Activated CD8-positive, alpha-beta memory T cell treated with anti-CD3 and anti-CD28 coated beads, Interleukin-2, amount 50 U/mL, for 1 hour (primary cell): ENCODE results near the gene GNG7.
"Not testable (repeated sequence)": the region's sequence is repeated elsewhere in the genome, so short reads cannot be mapped to it uniquely, and the experiment has no call there.

Experiments used
- DNase-seq: peaks from one replicate; pipeline ENCODE4 v3.0.0-alpha.2; 2020; ENCODE audit errors: extremely low read depth

The GNG7 gene

DNA sequence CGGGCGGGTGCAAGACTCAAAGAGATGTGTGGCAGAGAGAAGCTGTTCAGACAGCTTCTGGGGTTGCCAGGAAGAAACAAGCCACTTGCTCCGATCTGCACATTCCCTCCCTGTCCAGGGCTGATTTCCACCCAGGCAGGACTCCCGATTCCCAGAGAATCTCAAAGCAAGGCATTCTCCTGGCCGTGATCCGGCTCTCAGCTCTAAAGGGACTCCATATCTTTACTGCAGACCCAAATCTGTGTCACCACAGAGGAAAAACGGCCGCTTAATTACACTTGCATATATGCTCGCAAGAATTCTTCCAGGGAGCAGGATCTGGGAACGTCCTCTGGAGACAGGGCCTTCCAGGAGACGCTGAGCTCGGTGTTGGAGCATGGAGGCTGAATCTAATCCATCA, 25.7 kb downstream of the GNG7 start:
- no peak for DNase-seq

DNA sequence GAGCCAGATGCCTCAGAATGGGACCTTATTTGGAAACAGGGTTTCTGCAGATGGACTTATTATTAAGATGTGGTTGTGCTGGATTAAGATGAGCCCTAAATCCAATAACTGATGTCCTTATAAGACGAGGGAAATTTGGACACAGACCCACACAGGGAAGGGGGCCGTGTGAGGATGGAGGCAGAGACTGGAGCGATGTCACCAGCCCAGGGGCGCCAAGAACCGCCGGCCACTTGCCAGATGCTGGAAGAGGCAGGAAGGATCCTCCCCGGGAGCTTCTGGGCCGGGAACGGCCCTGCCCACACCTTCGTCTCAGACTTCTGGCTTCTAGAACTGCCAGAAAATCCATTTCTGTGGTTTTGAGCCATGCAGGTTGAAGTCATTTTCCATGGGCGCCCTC, 26.6 kb downstream of the GNG7 start:
- no peak for DNase-seq

DNA sequence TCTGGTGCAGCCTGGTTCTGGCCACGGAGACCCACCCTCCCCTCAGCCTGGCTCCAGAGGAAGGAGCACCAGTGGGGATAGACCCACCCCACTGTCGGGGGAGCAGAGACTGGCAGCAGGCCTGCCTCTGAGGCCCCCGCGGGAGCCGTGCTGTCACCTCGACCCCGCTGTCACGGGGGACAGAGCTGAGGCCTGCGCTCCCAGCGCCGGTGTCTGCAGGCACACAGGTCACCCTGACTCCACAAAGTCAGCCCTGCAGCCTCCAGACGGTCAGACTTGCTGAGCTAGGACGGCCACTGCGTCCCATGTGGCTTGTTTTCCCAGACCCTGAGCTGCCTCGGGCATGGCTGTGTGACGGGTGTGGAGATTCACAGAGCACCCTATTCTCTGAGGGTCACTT, 32.3 kb downstream of the GNG7 start:
- no peak for DNase-seq

DNA sequence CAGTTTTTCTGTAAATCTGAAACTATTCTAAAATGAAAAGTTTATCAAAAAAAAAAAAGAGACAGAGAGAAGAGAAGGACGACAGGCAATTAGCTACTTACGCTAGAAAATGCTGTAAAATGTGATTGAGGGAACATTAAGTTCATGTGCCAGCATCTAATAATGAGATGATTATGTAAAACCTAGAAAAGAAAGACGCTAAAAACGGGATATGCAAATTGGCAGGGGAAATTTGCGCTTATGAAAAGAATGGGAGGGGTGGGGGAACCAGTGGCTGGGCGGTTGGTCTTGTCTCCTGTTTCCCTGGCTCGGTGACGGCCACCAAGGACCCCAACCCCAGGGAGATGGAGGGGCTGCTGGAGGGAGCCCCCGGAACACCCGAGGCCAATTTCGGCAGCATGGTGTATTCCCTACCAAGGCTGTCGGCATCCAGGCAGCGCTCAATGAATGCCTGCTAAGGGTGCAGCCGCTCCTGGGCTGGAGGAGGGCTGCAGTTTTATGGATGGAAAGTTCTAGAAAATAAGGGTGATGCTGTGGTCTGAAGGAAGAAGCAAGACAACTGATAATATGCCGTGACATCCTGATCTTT, 34.2 kb downstream of the GNG7 start:
- DNase-seq = no peak

DNA sequence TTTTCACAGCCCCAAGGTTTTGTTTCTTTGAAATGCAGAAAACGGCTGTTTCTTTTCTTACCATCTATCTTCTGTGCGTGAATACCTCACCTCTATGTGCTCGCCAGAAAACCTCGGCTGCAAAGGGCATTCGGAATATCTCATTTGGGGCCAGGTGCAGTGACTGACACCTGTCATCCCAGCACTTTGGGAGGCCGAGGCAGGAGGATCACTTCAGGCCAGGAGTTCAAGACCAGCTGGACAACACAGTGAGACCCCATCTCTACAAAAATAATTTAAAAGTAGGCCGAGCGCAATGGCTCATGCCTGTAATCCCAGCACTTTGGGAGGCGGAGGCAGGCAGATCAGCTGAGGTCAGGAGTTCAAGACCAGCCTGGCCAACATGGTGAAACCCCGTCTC, 35.1 kb downstream of the GNG7 start:
- not testable (repeated sequence) for DNase-seq

DNA sequence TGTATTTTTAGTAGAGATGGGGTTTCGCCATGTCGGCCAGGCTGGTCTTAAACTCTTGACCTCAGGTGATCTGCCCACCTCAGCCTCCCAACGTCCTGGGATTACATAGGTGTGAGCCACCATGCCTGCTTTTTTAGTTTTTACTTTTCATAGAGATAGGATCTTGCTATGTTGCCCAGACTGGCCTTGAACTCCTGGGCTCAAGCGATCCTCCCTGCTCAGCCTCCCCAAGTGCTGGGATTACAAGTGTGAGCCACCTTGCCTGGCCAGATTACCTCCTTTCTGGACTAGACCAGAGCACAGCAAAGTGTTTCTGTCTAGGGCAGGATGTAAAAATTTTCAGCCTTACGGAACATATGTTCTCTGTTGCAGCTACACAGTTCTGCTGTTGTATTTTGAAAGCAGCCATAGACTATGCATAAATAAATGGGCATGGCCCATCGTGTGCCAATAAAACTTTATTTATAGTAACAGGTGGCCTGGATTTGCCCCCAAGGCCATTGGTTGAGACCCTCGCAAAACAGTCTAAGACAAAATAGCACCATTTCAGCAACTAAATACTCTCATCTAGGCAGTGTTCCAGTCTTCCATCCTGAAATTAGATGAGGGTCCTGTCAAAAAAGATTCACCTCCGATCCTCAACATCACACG, 36.0 kb downstream of the GNG7 start:
- no peak for DNase-seq

DNA sequence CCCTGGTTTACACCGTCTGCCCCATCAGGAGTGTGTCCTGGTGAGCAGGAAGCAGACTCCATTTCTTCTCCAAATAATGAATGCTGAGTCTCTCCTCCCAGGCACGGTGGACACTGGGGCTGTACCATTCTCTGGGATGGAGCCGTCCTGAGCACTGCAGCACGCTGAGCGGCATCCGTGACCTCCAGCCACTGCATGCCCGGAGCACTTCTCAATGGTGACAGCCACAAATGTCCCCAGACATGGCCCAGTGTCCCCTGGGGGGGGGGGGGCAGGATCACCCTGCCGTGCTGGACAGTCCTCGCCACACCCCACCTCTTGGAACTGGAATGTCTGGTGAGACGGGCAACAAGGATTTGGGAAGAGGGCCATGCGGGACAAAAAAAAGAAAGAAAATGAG, 37.4 kb downstream of the GNG7 start:
- DNase-seq = no peak

DNA sequence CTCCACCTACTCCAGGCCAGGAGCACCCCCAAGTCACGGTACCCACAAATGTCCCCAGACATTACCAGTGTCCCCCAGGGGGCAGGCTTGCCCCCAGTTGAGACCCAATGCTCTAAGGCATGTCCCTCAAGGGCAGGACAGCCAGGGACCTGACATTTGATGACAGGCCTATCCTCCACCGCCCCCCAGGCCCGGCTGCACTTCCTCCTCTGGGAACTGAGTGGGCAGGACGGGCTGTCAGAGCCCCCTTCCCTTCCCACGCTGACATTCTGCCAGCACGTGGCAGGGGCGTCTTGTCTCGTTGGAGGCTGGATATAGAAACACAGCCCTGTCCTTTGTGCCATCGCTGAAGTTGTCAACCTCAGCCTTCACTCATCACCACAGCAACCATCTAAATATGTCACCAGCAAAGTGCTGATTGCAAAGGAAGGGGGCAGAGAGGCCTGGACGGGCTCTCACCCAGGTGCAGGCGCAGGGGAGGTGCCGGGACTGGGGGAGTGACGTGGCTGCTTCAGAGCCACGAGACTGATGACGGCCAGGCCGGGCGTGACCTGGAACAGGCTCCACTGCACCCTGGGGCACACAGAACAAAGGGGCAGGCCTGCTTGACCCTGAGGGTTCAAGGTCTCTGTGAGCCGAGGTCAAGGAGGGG, 38.4 kb downstream of the GNG7 start:
- DNase-seq = no peak

DNA sequence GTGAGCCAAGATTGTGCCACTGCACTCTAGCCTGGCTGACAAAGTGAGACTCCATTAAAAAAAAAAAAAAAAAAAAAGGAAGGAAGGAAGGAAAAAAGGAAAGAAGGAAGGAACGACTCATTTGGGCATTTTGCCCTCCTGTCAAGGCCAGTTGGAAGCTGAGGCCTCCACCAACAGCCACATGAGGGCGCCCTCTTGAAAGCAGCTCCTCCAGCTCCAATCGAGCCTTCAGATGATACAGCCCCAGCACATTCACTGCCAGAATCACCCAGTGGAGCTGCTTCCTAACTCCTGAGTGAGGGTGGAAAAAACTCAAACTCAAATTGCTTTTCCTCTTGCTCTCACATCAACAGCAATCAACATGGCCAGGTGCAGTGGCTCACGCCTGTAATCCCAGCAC, 40.9 kb downstream of the GNG7 start:
- no peak for DNase-seq

DNA sequence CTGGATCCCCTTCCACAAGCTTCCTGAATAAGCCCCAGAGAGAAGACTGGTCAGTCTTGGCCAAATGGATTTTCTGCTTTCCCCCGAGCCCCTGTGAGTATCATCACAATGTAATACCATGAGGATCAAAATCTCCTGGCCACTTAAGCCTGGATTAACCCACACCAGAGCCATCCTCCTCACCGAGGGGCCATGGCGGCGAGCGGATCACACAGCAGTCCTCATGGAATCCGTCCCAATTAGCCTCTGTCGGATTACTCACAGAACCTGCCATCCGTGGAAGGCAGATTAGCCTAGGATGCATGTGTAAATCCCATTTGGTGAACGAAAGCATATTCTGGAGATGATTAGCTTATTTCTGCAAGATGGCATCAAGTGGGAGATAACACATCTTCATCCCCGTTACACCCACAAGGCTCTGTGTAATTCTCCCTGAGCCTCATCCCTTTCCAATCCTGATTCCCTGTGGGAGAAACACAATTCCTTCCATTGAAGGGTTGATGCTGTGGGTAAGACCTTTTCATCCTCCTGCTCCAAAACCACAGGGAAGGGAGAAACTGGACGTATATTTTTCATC, 42.5 kb downstream of the GNG7 start:
- DNase-seq = no peak

DNA sequence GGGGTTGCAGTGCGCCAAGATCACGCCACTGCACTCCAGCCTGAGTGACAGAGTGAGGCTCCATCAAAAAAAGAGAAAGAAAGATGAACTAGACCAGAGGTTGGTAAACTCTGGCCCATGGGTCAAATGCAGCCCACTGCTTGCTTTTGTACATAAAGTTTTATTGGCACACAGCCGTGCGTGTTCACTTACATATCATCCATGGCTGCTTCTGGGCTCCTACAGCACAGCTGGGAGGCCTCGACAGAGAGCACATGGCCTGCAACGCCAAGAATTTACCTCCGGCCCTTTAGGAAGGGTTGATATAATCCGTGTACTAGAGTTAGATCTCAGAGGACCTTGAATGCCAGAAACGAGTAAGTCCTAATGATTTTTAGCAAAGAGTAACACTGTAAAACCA, 46.0 kb downstream of the GNG7 start:
- no peak for DNase-seq

DNA sequence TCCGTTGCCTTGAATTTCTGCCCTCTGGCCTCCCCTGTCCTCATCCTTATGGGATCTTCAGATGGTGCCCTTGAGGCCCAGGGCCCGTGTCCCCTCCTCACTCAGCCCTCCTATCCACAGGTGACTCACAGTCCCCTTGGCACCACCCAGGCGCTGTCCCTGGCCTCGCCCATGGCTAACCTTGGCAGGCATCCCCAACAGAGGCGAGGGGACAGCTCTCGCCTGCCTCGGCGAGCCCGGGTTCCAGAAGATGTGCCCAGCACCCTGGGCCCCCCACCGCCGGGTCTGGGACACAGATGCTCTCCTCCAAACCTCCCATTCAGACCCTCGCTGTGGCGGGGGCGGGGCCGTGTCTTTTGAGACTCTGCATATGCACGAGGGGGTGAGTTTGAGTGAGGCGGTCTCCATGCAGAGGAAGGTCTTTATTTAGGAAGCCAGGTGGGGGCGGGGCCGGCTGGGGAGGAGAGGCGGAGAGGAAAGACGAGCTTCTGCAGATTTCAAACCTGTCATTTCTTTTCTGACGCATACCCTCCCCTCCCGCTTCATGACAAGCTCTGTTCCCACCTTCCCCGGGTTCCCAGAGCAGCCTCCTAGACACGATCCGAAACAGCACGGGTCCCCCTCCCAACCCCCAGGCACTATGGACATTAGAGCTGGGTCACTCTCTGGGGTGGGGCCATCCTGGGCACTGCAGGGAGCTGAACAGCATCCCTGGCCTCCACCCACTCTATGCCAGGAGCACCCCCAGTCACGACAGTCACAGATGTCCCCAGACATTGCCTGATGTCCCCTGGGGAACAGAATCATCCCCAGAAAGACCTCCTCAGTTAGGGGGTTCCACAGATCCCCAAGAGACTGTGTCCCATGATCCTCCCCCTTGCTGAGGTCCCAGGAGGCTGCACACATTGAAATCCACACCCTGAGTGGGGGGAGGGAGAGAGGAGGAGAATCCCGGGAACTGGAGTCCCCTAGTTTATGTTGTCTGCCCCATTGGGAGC, 48.5 kb downstream of the GNG7 start:
- no peak for DNase-seq

DNA sequence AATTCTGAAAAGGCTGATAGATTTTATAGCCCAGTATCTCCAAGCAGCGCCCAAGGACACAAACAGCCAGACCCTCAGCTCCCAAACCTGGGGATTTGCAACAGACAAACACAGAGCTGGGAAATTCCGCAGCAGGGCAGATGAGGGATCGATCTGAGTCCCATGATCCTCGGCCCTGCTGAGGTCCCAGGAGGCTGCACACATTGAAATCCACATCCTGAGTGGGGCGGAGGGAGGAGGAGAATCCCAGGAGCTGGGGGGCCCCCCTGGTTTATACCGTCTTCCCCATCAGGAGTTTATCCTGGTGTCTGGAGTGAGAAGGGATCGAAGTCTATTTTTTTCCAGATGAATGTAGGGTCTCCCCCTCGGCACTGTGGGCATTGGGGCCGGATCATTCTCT, 49.3 kb downstream of the GNG7 start:
- DNase-seq = no peak

DNA sequence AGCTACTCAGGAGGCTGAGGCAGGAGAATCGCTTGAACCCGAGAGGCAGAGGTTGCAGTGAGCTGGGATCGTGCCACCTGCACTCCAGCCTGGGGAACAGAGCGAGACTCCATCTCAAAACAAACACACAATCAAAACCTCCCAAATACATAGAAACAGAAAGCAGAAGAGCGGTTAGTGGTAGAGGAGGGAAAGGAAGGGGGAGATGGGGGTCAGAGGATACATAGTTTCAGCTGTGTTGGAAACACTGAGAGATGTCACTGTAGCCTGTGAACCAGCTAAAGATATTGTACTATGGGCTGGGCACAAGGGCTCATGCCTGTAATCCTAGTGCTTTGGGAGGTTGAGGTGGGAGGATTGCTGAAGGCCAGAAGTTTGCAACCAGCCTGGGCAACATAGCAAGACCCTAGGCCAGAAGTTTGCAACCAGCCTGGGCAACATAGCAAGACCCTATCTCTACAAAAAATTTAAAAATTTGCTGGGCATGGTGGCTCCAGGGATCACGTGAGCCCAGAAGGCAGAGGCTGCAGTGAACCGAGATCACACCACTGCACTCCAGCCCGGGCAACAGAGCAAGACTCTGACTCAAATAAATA, 49.9 kb downstream of the GNG7 start:
- DNase-seq = no peak

DNA sequence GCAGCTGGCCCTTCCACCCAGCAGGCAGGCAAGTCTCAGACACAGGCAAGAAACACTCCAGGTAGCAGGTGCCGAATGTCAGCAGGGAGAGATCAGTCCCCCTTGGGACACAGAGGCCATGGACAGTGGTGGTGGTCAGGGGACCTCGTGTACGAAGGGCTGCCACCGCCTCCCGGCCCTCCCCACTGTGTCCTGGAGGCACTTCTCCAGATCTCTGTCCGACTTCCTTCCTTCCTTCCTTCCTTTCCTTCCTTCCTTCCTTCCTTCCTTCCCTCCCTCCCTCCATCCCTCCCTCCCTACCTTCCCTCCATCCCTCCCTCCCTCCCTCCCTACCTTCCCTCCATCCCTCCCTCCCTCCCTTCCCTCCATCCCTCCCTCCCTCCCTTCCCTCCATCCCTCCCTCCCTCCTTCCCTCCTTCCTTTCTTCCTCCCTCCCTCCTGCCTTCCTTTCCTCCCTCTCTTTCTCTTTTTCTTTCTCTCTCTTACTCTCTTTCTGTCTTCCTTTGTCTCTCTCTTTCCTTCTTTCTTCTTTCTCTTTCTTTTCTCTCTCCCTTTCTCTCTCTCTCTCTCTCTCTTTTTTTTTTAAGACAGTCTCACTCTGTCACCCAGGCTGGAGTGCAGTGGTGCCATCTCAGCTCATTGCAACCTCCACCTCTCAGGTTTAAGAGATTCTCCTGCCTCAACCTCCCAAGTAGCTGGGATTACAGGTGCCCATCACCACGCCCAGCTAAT, 51.3 kb downstream of the GNG7 start:
- not testable (repeated sequence) for DNase-seq

DNA sequence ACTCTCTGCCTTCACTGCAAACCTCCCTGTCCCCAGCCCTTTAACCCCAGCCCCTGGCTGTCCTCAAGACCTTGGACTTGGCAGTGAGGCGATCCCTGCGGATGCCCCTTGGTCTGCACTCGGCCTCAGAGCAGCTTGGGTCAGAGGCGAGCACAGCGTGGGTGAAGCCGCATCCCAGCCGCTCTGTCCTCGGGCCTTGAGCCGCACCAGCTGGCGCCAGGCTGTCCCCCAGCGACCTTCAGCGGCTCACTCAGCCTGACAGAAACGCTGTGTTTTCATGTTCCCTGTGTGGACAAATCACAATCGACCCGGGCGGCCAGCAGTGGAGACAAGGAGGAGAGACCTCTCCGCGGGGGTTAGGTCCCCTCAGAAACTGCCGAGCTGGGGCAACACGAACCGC, 52.0 kb downstream of the GNG7 start:
- DNase-seq = no peak

DNA sequence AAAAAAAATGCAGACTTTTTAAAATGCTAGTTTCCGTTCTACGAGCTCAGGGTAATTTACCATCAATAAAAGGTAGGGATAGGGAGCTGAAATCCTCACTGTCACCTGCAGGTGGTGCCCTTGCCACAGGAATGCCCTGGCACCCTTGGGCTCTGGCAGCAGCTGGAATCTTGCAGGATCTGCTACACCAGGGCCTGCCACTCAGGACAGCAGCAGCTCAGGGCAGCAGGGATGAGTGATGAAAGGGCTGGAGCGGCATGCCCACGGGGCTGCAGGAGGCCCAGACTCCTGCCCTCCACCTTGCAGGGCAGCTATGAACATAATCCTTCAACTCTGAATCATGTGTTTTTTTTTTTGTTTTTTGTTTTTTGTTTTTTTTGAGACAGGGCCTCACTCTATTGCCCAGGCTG, 54.0 kb downstream of the GNG7 start:
- DNase-seq = no peak

DNA sequence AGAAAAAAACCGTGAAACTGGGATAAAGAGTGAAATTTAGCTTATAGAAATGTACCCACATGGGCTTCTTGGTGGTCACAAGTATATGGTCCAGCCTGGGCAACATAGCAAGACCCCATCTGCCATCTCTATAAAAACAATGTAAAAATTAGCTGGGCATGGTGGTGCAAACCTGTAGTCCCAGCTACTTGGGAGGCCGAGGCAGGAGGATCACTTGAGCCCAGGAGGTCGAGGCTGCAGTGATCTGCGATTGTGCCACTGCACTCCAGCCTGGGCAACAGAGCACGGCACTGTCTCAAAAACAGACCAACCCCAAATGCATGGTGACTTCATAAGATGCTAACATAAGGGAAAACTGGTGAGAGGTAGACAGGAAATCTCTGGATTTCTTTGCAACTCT, 54.4 kb downstream of the GNG7 start:
- no peak for DNase-seq

DNA sequence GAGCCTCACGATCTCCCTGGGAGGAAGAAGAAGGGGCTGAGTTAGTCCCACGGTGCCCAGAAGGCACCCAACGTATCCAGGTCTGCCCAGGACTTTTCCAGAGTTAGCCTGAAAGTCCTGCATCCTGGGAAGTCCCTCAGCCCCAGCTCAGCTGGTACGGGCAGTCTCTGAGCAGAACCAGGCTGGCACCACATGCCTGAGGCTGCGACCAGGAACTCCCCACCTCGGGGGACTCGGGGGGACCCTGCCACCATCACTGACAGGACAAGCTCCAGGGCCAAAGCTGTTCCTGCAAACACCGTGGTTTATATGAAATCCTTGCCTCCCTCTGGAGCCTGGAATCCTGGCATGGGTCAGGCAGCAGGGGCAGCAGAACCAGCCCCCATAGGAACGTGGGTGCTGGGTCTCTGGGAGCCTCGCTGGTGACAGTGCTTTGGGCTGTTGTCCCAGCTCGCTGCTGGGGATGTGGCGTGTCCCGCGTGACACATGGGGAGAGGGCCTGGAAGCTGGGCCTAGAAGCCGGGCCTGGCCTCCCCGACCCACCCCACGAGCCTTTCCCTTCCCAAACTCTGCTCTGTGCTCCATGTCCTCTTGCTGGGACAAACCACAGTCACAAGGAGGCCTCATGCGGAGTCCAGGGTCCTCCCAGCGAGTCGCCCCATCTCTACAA, 55.5 kb downstream of the GNG7 start:
- DNase-seq = no peak

DNA sequence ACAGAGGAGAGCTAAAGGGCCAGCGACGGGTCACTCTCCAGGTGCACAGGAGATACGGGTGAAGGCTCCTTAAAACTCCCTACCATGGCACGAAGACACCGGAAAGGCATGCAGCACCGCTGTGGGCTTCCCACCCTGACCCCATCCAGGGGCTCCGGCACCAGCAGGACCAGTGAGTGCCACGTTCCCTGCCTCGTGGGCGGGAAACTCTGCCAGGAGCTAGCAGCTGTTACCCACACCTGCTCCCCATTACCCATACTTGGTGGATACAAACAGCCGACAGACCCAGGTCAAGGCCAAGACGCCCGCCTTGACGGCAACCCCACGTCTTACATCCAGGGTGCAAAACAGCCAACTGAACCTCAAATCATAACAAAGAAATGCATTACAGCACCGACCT, 56.7 kb downstream of the GNG7 start:
- no peak for DNase-seq
